CD14-positive monocyte (primary cell): ENCODE results near the gene NLRP8. TPM values are rescaled to one million over a fixed set of nuclear protein-coding genes. Genes with fewer than 3 reads are reported as not detected.

ENCODE experiments used
- DNase-seq, 3 donors: peaks; one replicate each; pipeline ENCODE4 v3.0.0-alpha.2; 2011 to 2022
- H2AFZ ChIP-seq: 2 replicates; pipeline ENCODE4 v1.6.0; 2012; ENCODE audit warnings: mild to moderate bottlenecking, low read depth, low read length, inconsistent platforms; ENCODE audit not compliant: insufficient read depth, poor library complexity, severe bottlenecking
- H3K27ac ChIP-seq, 2 donors: 1 replicate in 1 of 2; 2 replicates in 1 of 2; pipeline ENCODE4 v1.5.1; 2012 to 2013; ENCODE audit warnings: low read length in 2 of 2, control low read depth in 1 of 2, inconsistent platforms in 1 of 2, low read depth in 1 of 2, mild to moderate bottlenecking in 1 of 2
- H3K27me3 ChIP-seq, 2 donors: one replicate each; pipeline versions ENCODE4 v1.6.0 to v1.6.1; 2011 to 2013; ENCODE audit warnings: low read length in 2 of 2; ENCODE audit not compliant: control insufficient read depth in 2 of 2, insufficient read depth in 2 of 2
- H3K36me3 ChIP-seq, 2 donors: replicated peaks in 1 of 2; 1 replicate in 1 of 2; 2 replicates in 1 of 2; pipeline versions ENCODE4 v1.5.1 to v1.6.1; 2012 to 2013; ENCODE audit warnings: low read length in 2 of 2, control low read depth in 1 of 2, inconsistent platforms in 1 of 2, mild to moderate bottlenecking in 1 of 2; ENCODE audit not compliant: insufficient read depth in 2 of 2, control insufficient read depth in 1 of 2
- H3K4me1 ChIP-seq, 2 donors: 1 replicate in 1 of 2; 2 replicates in 1 of 2; pipeline versions ENCODE4 v1.5.1 to v1.6.1; 2012 to 2013; ENCODE audit warnings: low read length in 2 of 2, control low read depth in 1 of 2, inconsistent platforms in 1 of 2, mild to moderate bottlenecking in 1 of 2, moderate library complexity in 1 of 2; ENCODE audit not compliant: insufficient read depth in 2 of 2, control insufficient read depth in 1 of 2
- H3K4me2 ChIP-seq: replicated peaks from 2 replicates; pipeline ENCODE3; 2012; ENCODE audit warnings: low read length, moderate library complexity, mild to moderate bottlenecking; ENCODE audit not compliant: poor library complexity, severe bottlenecking; ENCODE audit errors: extremely low read depth
- H3K4me3 ChIP-seq, 3 experiments: fragments of 200-600 bp in 1 of 3; sonication (generic) in 1 of 3; replicated peaks in 1 of 3; 1 replicate in 2 of 3; 2 replicates in 1 of 3; pipeline ENCODE4 v1.5.1; 2011 to 2013; ENCODE audit warnings: low read length in 3 of 3, mild to moderate bottlenecking in 3 of 3, control low read depth in 2 of 3, low read depth in 2 of 3, inconsistent platforms in 1 of 3, moderate library complexity in 1 of 3
- H3K79me2 ChIP-seq: 2 replicates; pipeline ENCODE4 v1.6.0; 2012; ENCODE audit warnings: mild to moderate bottlenecking, control low read depth, inconsistent platforms, low read length, moderate library complexity; ENCODE audit not compliant: insufficient read depth
- H3K9ac ChIP-seq: 2 replicates; pipeline ENCODE4 v1.6.0; 2017; ENCODE audit warnings: low read length, mild to moderate bottlenecking; ENCODE audit not compliant: insufficient read depth, poor library complexity, severe bottlenecking
- H3K9me3 ChIP-seq, 2 donors: replicated peaks in 1 of 2; 1 replicate in 1 of 2; 2 replicates in 1 of 2; pipeline versions ENCODE4 v1.5.1 to v1.6.1; 2012 to 2013; ENCODE audit warnings: low read length in 2 of 2, control low read depth in 1 of 2; ENCODE audit not compliant: control insufficient read depth in 1 of 2, insufficient read depth in 1 of 2
- H4K20me1 ChIP-seq: 2 replicates; pipeline ENCODE4 v1.6.0; 2012; ENCODE audit warnings: mild to moderate bottlenecking, low read length, control low read depth, moderate library complexity; ENCODE audit not compliant: insufficient read depth
- H3K27ac Mint-ChIP-seq, 7 donors: one replicate each; pipeline ENCODE4 v1.8.0; 2020; ENCODE audit warnings: mild to moderate bottlenecking in 7 of 7, mixed read lengths in 7 of 7, moderate library complexity in 6 of 7, inconsistent platforms in 2 of 7
- H3K27me3 Mint-ChIP-seq, 3 donors: one replicate each; pipeline ENCODE4 v1.8.0; 2021 to 2022; ENCODE audit warnings: low read depth in 3 of 3, mild to moderate bottlenecking in 3 of 3, mixed read lengths in 3 of 3, moderate library complexity in 3 of 3, inconsistent platforms in 1 of 3
- H3K36me3 Mint-ChIP-seq, 2 donors: one replicate each; pipeline ENCODE4 v1.8.0; 2020; ENCODE audit warnings: mixed read lengths in 2 of 2, inconsistent platforms in 1 of 2, mild to moderate bottlenecking in 1 of 2
- H3K4me1 Mint-ChIP-seq: one replicate; pipeline ENCODE4 v1.8.0; 2020; ENCODE audit warnings: mild to moderate bottlenecking, mixed read lengths
- H3K4me3 Mint-ChIP-seq, 2 donors: one replicate each; pipeline ENCODE4 v1.8.0; 2020; ENCODE audit warnings: mild to moderate bottlenecking in 2 of 2, mixed read lengths in 2 of 2, moderate library complexity in 1 of 2
- H3K9me3 Mint-ChIP-seq, 7 donors: one replicate each; pipeline ENCODE4 v1.8.0; 2020 to 2022; ENCODE audit warnings: mixed read lengths in 7 of 7, mild to moderate bottlenecking in 6 of 7, moderate library complexity in 6 of 7, inconsistent platforms in 2 of 7
- WGBS: methylation state at CpG from one replicate; pipeline ENCODE4 v1.1.5; 2013; ENCODE audit warnings: missing lambda C conversion rate; ENCODE audit not compliant: insufficient coverage; 5-methylcytosine and 5-hydroxymethylcytosine counted together
- intact Hi-C, 2 donors: fragments of 100-400 bp; cut with micrococcal nuclease; formaldehyde crosslinking; loops; one replicate each; pipeline versions ENCODE4 v1.15.0 to v1.15.1; 2023
- polyA plus RNA-seq, 3 donors: library from polyadenylated mRNA; depleted of rRNA in 1 of 3; unstranded in 2 of 3; stranded (reverse) in 1 of 3; fragments of 300-500 nt in 2 of 3; fragments of >200 nt in 1 of 3; fragmentation: Illumina TruSeq in 2 of 3; gene quantifications; 1 replicate in 2 of 3; 2 replicates in 1 of 3; pipeline ENCODE4 v1.2.3, GENCODE V29; 2012 to 2021
- TF ChIP-seq, protein P1 (sequence below): fragments of 200-600 bp; IDR thresholded peaks from one replicate; pipeline ENCODE4 v1.8.0; 2022; ENCODE audit warnings: antibody characterized with exemption, mild to moderate bottlenecking

The NLRP8 gene
- polyA plus RNA-seq, 3 donors, result not detected

GRCh38 chr19:55956431-55956830 is 8.8 kb downstream of the NLRP8 start:
- no peaks in the 10 kb centered on the region for H4K20me1 ChIP-seq
- H3K79me2 ChIP-seq, result no peaks in the 10 kb centered on the region
- 100% methylated on average over 2 of the region's 7 CpGs for WGBS
- Mint-ChIP-seq H3K4me3 (no peak overlapping the region), H3K27me3 (peaks cover 0 to 3% (median 0%) of the 10 kb centered on the region in 3 donors), H3K9me3 (peaks cover 27 to 83% (median 53%) of the 10 kb centered on the region in 7 donors), H3K36me3 (no peaks in the 10 kb centered on the region), H3K4me1 (no peaks in the 10 kb centered on the region), H3K27ac (no peak overlapping the region)
- no peak overlapping the region for H2AFZ ChIP-seq
- no peak overlapping the region for H3K27ac ChIP-seq
- no peaks in the 10 kb centered on the region for H3K4me1 ChIP-seq
- intact Hi-C loops, result no loop called here
- H3K4me3 ChIP-seq, result no peak overlapping the region
- no peaks in the 10 kb centered on the region for H3K27me3 ChIP-seq
- H3K36me3 ChIP-seq, result no peaks in the 10 kb centered on the region
- peaks cover 62 to 63% of the 10 kb centered on the region in 2 donors for H3K9me3 ChIP-seq
- TF ChIP-seq, protein P1, sequence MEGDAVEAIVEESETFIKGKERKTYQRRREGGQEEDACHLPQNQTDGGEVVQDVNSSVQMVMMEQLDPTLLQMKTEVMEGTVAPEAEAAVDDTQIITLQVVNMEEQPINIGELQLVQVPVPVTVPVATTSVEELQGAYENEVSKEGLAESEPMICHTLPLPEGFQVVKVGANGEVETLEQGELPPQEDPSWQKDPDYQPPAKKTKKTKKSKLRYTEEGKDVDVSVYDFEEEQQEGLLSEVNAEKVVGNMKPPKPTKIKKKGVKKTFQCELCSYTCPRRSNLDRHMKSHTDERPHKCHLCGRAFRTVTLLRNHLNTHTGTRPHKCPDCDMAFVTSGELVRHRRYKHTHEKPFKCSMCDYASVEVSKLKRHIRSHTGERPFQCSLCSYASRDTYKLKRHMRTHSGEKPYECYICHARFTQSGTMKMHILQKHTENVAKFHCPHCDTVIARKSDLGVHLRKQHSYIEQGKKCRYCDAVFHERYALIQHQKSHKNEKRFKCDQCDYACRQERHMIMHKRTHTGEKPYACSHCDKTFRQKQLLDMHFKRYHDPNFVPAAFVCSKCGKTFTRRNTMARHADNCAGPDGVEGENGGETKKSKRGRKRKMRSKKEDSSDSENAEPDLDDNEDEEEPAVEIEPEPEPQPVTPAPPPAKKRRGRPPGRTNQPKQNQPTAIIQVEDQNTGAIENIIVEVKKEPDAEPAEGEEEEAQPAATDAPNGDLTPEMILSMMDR, result no peak
- no peak for DNase-seq
- no peak overlapping the region for H3K9ac ChIP-seq
- H3K4me2 ChIP-seq, result no peak overlapping the region

DNA sequence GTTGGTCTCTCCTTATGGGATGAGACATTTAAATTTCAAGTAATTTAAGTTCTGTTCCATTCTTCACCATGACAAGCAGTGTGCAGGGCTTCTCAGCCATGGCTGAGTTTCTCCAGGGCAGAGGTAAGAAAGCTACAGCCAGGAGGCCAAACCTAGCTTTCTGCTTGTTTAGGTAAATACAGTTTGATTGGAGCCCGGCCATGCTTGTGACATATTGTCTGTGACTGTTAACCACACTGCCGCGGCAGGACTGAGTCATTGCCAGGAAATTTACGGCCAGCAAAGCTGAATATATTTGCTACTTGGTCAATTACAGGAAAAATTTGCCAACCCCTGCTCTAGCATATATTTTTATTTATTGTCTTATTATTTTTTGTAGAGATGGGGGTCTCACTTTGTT is 10.7 kb downstream of the NLRP8 start:
- TF ChIP-seq, protein P1, result no peak
- Histone ChIP-seq H4K20me1 (no peaks in the 10 kb centered on the region), H3K36me3 (no peaks in the 10 kb centered on the region), H3K9ac (no peak overlapping the region), H3K27me3 (no peaks in the 10 kb centered on the region), H3K4me1 (no peaks in the 10 kb centered on the region), H3K9me3 (peaks cover 59 to 65% of the 10 kb centered on the region in 2 donors), H3K27ac (no peak overlapping the region), H3K4me3 (no peak overlapping the region), H3K79me2 (no peaks in the 10 kb centered on the region), H2AFZ (no peak overlapping the region), H3K4me2 (no peak overlapping the region)
- Mint-ChIP-seq H3K9me3 (peaks cover 18 to 82% (median 60%) of the 10 kb centered on the region in 7 donors), H3K4me3 (no peak overlapping the region), H3K27ac (no peak overlapping the region), H3K27me3 (peaks cover 0 to 2% (median 0%) of the 10 kb centered on the region in 3 donors), H3K4me1 (no peaks in the 10 kb centered on the region), H3K36me3 (no peaks in the 10 kb centered on the region)
- WGBS, result 100% methylated on average over 1 of the region's 4 CpGs
- intact Hi-C loops, result no loop called here
- DNase-seq, result no peak
